Nephron (organoid): Measurements from ENCODE around the gene DCPS.

Experiments
- H3K27ac Mint-ChIP-seq, 3 experiments: 2 replicates each; pipeline ENCODE4 v1.8.0; 2020; ENCODE audit warnings: mixed read lengths in 3 of 3, mild to moderate bottlenecking in 2 of 3, moderate library complexity in 1 of 3
- H3K27me3 Mint-ChIP-seq: 2 replicates; pipeline ENCODE4 v1.8.0; 2021; ENCODE audit warnings: low read depth, mild to moderate bottlenecking, moderate library complexity, mixed read lengths
- H3K36me3 Mint-ChIP-seq: 2 replicates; pipeline ENCODE4 v1.8.0; 2020; ENCODE audit warnings: low read depth, mixed read lengths
- H3K4me1 Mint-ChIP-seq: 2 replicates; pipeline ENCODE4 v1.8.0; 2020; ENCODE audit warnings: mixed read lengths
- H3K4me3 Mint-ChIP-seq, 3 experiments: 2 replicates each; pipeline ENCODE4 v1.8.0; 2020; ENCODE audit warnings: mild to moderate bottlenecking in 3 of 3, mixed read lengths in 3 of 3, moderate library complexity in 2 of 3
- H3K9me3 Mint-ChIP-seq: 2 replicates; pipeline ENCODE4 v1.8.0; 2020; ENCODE audit warnings: mixed read lengths
- CTCF ChIP-seq, 3 experiments: fragments of 200-600 bp; sonication (generic); IDR thresholded peaks; one replicate each; pipeline ENCODE4 v1.5.0; 2021; ENCODE audit warnings: antibody characterized with exemption in 3 of 3; ENCODE audit not compliant: unreplicated experiment in 3 of 3

DCPS gene

GRCh38 chr11:126317432-126317755 lies 13.5 kb downstream of the DCPS start:
- H3K36me3 Mint-ChIP-seq: peaks cover 23% of the 10 kb centered on the region
- TF ChIP-seq CTCF (IDR thresholded peaks at IDR 0.05; ENCODE audit: unreplicated experiment in 3 of 3): no peak
- no peaks in the 10 kb centered on the region for H3K27me3 Mint-ChIP-seq
- peak overlapping the region; percentile 87 to 97 (median 94) for H3K27ac Mint-ChIP-seq
- H3K4me3 Mint-ChIP-seq: peak overlapping the region in 1 of 3 experiments; percentile 13
- H3K4me1 Mint-ChIP-seq: peaks cover 57% of the 10 kb centered on the region
- H3K9me3 Mint-ChIP-seq: no peaks in the 10 kb centered on the region

GRCh38 chr11:126317756-126318573 lies 14.1 kb downstream of the DCPS start:
- H3K4me3 Mint-ChIP-seq: peak overlapping the region in 2 of 3 experiments; percentile 13 to 26
- H3K9me3 Mint-ChIP-seq: no peaks in the 10 kb centered on the region
- H3K36me3 Mint-ChIP-seq: peaks cover 23% of the 10 kb centered on the region
- no peak for TF ChIP-seq CTCF (IDR thresholded peaks at IDR 0.05; ENCODE audit: unreplicated experiment in 3 of 3)
- no peaks in the 10 kb centered on the region for H3K27me3 Mint-ChIP-seq
- H3K27ac Mint-ChIP-seq: peak overlapping the region; percentile 87 to 97 (median 94)
- H3K4me1 Mint-ChIP-seq: peaks cover 54% of the 10 kb centered on the region

- Mint-ChIP-seq H3K4me1 (peaks cover 49% of the 10 kb centered on the region), H3K36me3 (peaks cover 19% of the 10 kb centered on the region), H3K27me3 (no peaks in the 10 kb centered on the region), H3K27ac (peak overlapping the region; percentile 87 to 97 (median 94)), H3K4me3 (peak overlapping the region in 1 of 3 experiments; percentile 13), H3K9me3 (no peaks in the 10 kb centered on the region)
- TF ChIP-seq CTCF (IDR thresholded peaks at IDR 0.05; ENCODE audit: unreplicated experiment in 3 of 3): no peak
Measured at GRCh38 chr11:126318574-126319373, 14.9 kb downstream of the DCPS start.

GRCh38 chr11:126319374-126319740 lies 15.5 kb downstream of the DCPS start:
- Mint-ChIP-seq H3K4me1 (peaks cover 49% of the 10 kb centered on the region), H3K36me3 (peaks cover 15% of the 10 kb centered on the region), H3K9me3 (no peaks in the 10 kb centered on the region), H3K4me3 (no peak overlapping the region), H3K27ac (peak overlapping the region; percentile 87 to 97 (median 94)), H3K27me3 (no peaks in the 10 kb centered on the region)
- no peak for TF ChIP-seq CTCF (IDR thresholded peaks at IDR 0.05; ENCODE audit: unreplicated experiment in 3 of 3)

- Mint-ChIP-seq H3K4me1 (peaks cover 42% of the 10 kb centered on the region), H3K27me3 (no peaks in the 10 kb centered on the region), H3K4me3 (no peak overlapping the region), H3K9me3 (no peaks in the 10 kb centered on the region), H3K36me3 (no peaks in the 10 kb centered on the region), H3K27ac (no peak overlapping the region)
- no peak for TF ChIP-seq CTCF (IDR thresholded peaks at IDR 0.05; ENCODE audit: unreplicated experiment in 3 of 3)
Measured at GRCh38 chr11:126322996-126323395, 19.1 kb downstream of the DCPS start.
